ENCODE results near the gene RNF126. TPM values are rescaled to one million over a fixed set of nuclear protein-coding genes. Genes with fewer than 3 reads are reported as not detected.
"Not testable (repeated sequence)": the region's sequence is repeated elsewhere in the genome, so short reads cannot be mapped to it uniquely, and the experiment has no call there.

Gene RNF126
- 10 to 100 TPM; 84.4 to 89.7 TPM for total RNA-seq

- CTCF ChIA-PET: interaction anchor here (1.0 to 1.9 kb wide), 7 partner anchors 17 to 106 kb away, joined by 3 to 19 read pairs (median 5); no protein-coding TSS in a partner anchor
- peak; percentile 97 for DNase-seq
- Mint-ChIP-seq H3K9me3 (no peaks in the 10 kb centered on the region), H3K4me1 (ENCODE audit: low read depth) (peaks cover 40% of the 10 kb centered on the region), H3K4me3 (peak within 1 kb of the TSS; percentile 93), H3K27me3 (no peaks in the 10 kb centered on the region), H3K36me3 (peaks cover 16% of the 10 kb centered on the region), H3K27ac (peak within 1 kb of the TSS; percentile 95)
- intact Hi-C loops (cut with micrococcal nuclease): loop anchor here (1.0 to 10.0 kb wide), 4 partner anchors 17 to 252 kb away; partner anchors contain the start of genes HCN2, KISS1R and R3HDM4
- POLR2A ChIA-PET: interaction anchor here (0.5 to 1.5 kb wide), 8 partner anchors 16 to 261 kb away, joined by 3 to 8 read pairs (median 4); partner anchors contain the start of gene PTBP1
Observed at GRCh38 chr19:662962-663681, at the start of gene RNF126. RNF126 (minus strand) TSS chr19:663214; CDS start chr19:663121, 93 bp downstream.

GRCh38 chr19:711254-711653, 48.2 kb upstream of the RNF126 start:
- POLR2A ChIA-PET: no interaction called here

GRCh38 chr19:710767-711166, 47.8 kb upstream of the RNF126 start:
- CTCF ChIA-PET: interaction anchor here (0.7 kb wide), 1 partner anchor 122 kb away, joined by 3 read pairs; no protein-coding TSS in a partner anchor
- H3K27me3 Mint-ChIP-seq: peaks cover 25% of the 10 kb centered on the region

More at GRCh38 chr19:711254-711653, 48.2 kb upstream of the RNF126 start:
- Mint-ChIP-seq H3K4me1 (ENCODE audit: low read depth) (no peaks in the 10 kb centered on the region), H3K36me3 (peaks cover 1% of the 10 kb centered on the region), H3K9me3 (peaks cover 8% of the 10 kb centered on the region), H3K27me3 (peaks cover 26% of the 10 kb centered on the region), H3K4me3 (no peak overlapping the region), H3K27ac (no peak overlapping the region)
- intact Hi-C loops (cut with micrococcal nuclease): no loop called here
- no peak for DNase-seq
- CTCF ChIA-PET: interaction anchor here (0.7 kb wide), 1 partner anchor 122 kb away, joined by 3 read pairs; no protein-coding TSS in a partner anchor

GRCh38 chr19:709965-710571, 47.1 kb upstream of the RNF126 start:
- DNase-seq: no peak
- intact Hi-C loops (cut with micrococcal nuclease): no loop called here
- ChIA-PET POLR2A (no interaction called here), CTCF (no interaction called here)
- peaks cover 18% of the 10 kb centered on the region for H3K27me3 Mint-ChIP-seq
- H3K4me3 Mint-ChIP-seq: no peak overlapping the region
- no peaks in the 10 kb centered on the region for H3K36me3 Mint-ChIP-seq
- H3K4me1 Mint-ChIP-seq (ENCODE audit: low read depth): peaks cover 3% of the 10 kb centered on the region
- no peak overlapping the region for H3K27ac Mint-ChIP-seq
- H3K9me3 Mint-ChIP-seq: no peaks in the 10 kb centered on the region

More at GRCh38 chr19:710767-711166, 47.8 kb upstream of the RNF126 start:
- no peaks in the 10 kb centered on the region for H3K4me1 Mint-ChIP-seq (ENCODE audit: low read depth)
- peaks cover 7% of the 10 kb centered on the region for H3K9me3 Mint-ChIP-seq
- no peak overlapping the region for H3K4me3 Mint-ChIP-seq
- H3K36me3 Mint-ChIP-seq: peaks cover 1% of the 10 kb centered on the region
- POLR2A ChIA-PET: no interaction called here
- no peak overlapping the region for H3K27ac Mint-ChIP-seq
- no peak for DNase-seq
- intact Hi-C loops (cut with micrococcal nuclease): no loop called here

DNA sequence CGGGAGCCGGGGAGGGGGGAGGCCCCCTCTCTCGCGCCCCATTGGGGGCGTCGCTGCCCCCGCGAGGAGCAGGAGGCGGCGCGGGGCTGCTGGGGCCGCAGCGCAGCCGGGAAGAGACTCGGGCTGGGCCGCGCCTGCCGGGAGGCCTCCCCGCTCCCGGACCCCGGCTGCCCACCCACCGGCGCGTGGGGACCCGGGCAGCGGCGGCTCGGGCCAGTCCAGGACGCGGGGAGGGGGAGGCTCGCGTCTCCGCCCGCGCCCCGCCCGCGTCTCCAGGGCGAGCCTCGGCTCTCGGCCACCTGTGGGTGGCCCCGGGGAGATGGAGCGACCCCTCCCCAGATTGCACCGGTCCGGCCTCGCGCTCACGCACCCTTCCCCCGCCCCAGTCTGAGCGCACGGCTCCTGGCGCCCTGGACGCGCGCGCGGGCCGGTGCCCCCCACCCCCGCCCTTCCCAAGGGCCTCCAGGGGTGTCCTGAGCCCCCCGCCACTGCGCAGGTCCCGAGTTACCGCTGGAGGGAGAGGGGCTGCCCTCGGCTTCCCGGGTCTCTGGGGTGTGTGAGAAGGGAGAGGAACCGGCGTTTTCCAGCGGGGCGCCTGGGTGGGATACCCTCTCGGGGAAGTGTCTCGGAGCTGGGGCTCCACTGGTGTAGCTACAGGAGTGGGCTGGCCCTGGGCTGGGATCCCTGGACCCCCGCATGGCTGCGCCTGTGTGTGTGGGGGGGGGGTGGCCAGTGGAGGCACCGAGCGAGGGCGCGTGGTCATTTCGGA, 46.4 kb upstream of the RNF126 start:
- ChIA-PET POLR2A (no interaction called here), CTCF (no interaction called here)
- H3K9me3 Mint-ChIP-seq: no peaks in the 10 kb centered on the region
- H3K27ac Mint-ChIP-seq: no peak overlapping the region
- no peaks in the 10 kb centered on the region for H3K36me3 Mint-ChIP-seq
- H3K4me1 Mint-ChIP-seq (ENCODE audit: low read depth): peaks cover 3% of the 10 kb centered on the region
- DNase-seq: no peak
- no peak overlapping the region for H3K4me3 Mint-ChIP-seq
- intact Hi-C loops (cut with micrococcal nuclease): no loop called here
- H3K27me3 Mint-ChIP-seq: peaks cover 18% of the 10 kb centered on the region

- no peak for DNase-seq
- peaks cover 5% of the 10 kb centered on the region for H3K4me1 Mint-ChIP-seq (ENCODE audit: low read depth)
- H3K36me3 Mint-ChIP-seq: no peaks in the 10 kb centered on the region
- peaks cover 18% of the 10 kb centered on the region for H3K27me3 Mint-ChIP-seq
- H3K9me3 Mint-ChIP-seq: no peaks in the 10 kb centered on the region
- H3K4me3 Mint-ChIP-seq: no peak within 1 kb of the TSS
- ChIA-PET CTCF (interaction anchor here (1.0 to 1.5 kb wide), 2 partner anchors 28 to 29 kb away, joined by 3 to 4 read pairs; no protein-coding TSS in a partner anchor), POLR2A (no interaction called here)
- intact Hi-C loops (cut with micrococcal nuclease): no loop called here
- no peak within 1 kb of the TSS for H3K27ac Mint-ChIP-seq
Observed at GRCh38 chr19:708154-709143, 45.4 kb upstream of the RNF126 start, which contains the start of gene PALM. PALM (plus strand) TSS chr19:708935; CDS start chr19:709147, 212 bp downstream.

- Mint-ChIP-seq H3K4me3 (no peak overlapping the region), H3K9me3 (no peaks in the 10 kb centered on the region), H3K27ac (no peak overlapping the region), H3K36me3 (no peaks in the 10 kb centered on the region), H3K27me3 (peaks cover 7% of the 10 kb centered on the region), H3K4me1 (ENCODE audit: low read depth) (peaks cover 8% of the 10 kb centered on the region)
- intact Hi-C loops (cut with micrococcal nuclease): no loop called here
- CTCF ChIA-PET: no interaction called here
- DNase-seq: no peak
- POLR2A ChIA-PET: no interaction called here
Observed at GRCh38 chr19:704447-704741, 41.4 kb upstream of the RNF126 start.

DNA sequence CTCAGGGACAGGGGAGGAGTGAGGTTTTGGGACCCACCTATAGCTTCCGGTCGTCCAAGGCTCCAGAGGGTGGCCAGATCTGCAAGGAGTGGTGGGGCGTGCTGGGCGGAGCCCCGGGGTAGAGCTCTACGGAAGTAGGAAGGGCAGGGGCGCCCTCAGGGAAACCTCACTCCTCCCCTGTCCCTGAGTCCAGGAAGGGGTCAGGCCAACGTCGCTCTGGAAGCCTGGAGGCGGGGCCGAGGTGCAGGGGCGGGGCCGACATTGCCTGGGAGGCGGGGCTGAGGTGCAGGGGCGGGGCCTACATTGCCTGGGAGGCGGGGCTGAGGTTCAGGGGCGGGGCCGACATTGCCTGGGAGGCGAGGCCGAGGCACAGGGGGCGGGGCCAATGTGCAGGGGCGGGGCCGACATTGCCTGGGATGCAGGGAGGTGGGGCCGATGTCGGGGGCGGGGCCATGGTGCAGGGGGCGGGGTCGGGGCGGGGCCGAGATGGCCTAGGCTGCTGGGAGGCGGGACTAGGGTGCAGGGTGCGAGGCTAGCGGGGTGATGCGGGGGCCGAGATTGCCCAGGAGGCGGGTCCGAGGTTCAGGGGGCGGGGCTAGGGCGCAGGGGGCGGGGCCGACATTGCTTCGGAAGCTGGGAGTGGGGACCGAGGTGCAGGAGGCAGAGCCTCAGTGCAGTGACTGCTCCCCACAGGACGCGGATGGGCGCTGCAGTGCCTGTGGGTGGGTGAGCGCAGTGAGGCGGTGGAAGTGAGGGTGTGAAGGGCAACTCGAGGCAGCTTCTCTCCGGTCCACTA, 40.8 kb upstream of the RNF126 start:
- H3K27ac Mint-ChIP-seq: no peak overlapping the region
- intact Hi-C loops (cut with micrococcal nuclease): no loop called here
- ChIA-PET CTCF (no interaction called here), POLR2A (interaction anchor here (1.0 kb wide), 1 partner anchor 361 kb away, joined by 3 read pairs; no protein-coding TSS in a partner anchor)
- peak; percentile 78 for DNase-seq
- no peaks in the 10 kb centered on the region for H3K9me3 Mint-ChIP-seq
- H3K4me1 Mint-ChIP-seq (ENCODE audit: low read depth): peaks cover 8% of the 10 kb centered on the region
- no peaks in the 10 kb centered on the region for H3K36me3 Mint-ChIP-seq
- no peak overlapping the region for H3K4me3 Mint-ChIP-seq
- peaks cover 7% of the 10 kb centered on the region for H3K27me3 Mint-ChIP-seq

DNA sequence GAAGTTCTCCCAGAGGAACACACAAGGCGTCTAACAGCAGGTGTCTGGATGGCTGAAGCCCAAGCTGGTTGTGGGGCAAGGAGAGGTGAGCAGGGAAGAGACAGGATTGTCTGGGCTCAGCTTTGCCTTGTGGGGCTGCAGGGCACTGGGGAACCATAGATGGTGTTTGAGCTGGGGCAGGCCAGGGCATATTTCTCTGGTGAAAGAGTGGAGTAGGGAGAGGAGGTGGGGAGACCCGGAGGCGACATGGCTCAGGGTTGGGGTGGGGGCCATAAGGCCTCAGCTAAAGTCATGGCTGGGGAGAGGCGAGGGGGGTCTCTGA, 40.3 kb upstream of the RNF126 start:
- POLR2A ChIA-PET: interaction anchor here (1.0 kb wide), 1 partner anchor 362 kb away, joined by 3 read pairs; no protein-coding TSS in a partner anchor
- no peaks in the 10 kb centered on the region for H3K9me3 Mint-ChIP-seq
- H3K4me1 Mint-ChIP-seq (ENCODE audit: low read depth): peaks cover 8% of the 10 kb centered on the region
- H3K36me3 Mint-ChIP-seq: no peaks in the 10 kb centered on the region
- peak overlapping the region; percentile 16 for H3K4me3 Mint-ChIP-seq
- peaks cover 7% of the 10 kb centered on the region for H3K27me3 Mint-ChIP-seq
- no peak for DNase-seq
- intact Hi-C loops (cut with micrococcal nuclease): no loop called here
- no peak overlapping the region for H3K27ac Mint-ChIP-seq
- CTCF ChIA-PET: interaction anchor here (0.6 kb wide), 1 partner anchor 31 kb away, joined by 4 read pairs; no protein-coding TSS in a partner anchor

DNA sequence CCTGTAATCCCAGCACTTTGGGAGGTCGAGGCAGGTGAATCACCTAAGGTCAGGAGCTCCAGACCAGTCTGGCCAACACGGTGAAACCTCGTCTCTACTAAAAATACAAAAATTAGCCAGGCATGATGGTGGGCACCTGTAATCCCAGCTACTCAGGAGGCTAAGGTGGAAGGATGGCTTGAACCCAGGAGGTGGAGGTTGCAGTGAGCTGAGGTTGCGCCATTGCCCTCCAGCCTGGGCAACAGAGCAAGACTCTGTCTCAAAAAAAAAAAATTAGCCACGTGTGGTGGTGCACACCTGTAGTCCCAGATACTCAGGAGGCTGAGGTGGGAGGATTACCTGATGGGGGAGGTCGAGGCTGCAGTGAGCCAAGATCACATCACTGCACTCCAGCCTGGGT, 39.8 kb upstream of the RNF126 start:
- H3K36me3 Mint-ChIP-seq; H3K4me1 Mint-ChIP-seq (ENCODE audit: low read depth); H3K27ac Mint-ChIP-seq; DNase-seq; intact Hi-C loops (cut with micrococcal nuclease); H3K4me3 Mint-ChIP-seq; H3K27me3 Mint-ChIP-seq; H3K9me3 Mint-ChIP-seq: not testable (repeated sequence)
- CTCF ChIA-PET: interaction anchor here (0.6 kb wide), 1 partner anchor 30 kb away, joined by 4 read pairs; no protein-coding TSS in a partner anchor
- POLR2A ChIA-PET: interaction anchor here (1.0 kb wide), 1 partner anchor 362 kb away, joined by 3 read pairs; no protein-coding TSS in a partner anchor

All from activated CD4-positive, alpha-beta memory T cell treated with anti-CD3 and anti-CD28 coated beads for 36 hours (primary cell).